NCI-H748 (cell line): ENCODE measurements around the gene PLA2G5.
"Not testable (repeated sequence)": the region's sequence is repeated elsewhere in the genome, so short reads cannot be mapped to it uniquely, and the experiment has no call there.

Experiments used
- DNase-seq: peaks from one replicate; lab custom pipeline; 2025; ENCODE audit not compliant: unreplicated experiment; lab: John Stamatoyannopoulos, UW

The PLA2G5 gene, protein sequence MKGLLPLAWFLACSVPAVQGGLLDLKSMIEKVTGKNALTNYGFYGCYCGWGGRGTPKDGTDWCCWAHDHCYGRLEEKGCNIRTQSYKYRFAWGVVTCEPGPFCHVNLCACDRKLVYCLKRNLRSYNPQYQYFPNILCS

DNA sequence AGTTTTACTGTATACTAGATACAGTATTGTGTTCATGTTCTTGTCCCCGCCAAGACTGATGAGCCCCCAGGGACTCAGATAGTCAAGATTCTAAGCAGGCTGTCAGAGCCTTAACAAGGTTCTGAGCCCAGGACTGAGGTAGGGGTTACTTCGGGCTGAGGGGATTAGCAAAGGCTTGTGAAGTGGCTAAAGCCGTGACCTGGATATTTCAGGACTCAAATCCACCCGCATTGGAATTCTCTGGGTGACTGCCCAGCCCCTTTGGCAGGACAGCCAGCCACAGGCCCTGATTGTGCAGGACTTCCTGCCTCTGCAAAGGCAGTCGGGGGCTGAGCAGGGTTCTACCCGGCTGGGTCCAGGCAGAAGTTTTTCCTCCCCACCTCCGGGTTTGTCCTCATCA is at the start of gene PLA2G5:
Gene PLA2G5 (plus strand): TSS at position 321 of the 400 bp plus-strand sequence. CDS start 14,637 bp downstream, outside the sequence.
- DNase-seq: no peak

- no peak for DNase-seq
Observed at GRCh38 chr1:20028125-20028524, 41.9 kb upstream of the PLA2G5 start.

DNA sequence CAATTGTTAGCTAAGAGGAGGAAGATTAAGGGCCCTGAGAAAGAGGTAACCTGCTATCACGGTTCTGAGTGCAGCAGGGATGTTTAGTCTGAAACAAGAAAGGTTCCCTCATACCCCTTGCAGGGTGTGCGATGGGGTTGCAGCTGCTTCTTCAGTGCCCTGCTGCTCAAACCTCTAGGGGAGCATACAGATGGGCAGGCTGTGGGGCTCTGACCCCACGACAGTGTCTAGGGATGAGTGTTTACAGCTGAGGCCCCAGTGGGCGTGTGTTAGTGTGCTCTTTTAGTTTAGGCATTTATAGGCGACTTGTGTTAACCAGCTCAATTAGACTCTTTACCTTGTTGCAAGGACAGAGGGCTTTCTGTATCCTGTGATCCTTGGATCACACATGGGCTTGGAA is 41.3 kb upstream of the PLA2G5 start:
- no peak for DNase-seq

DNA sequence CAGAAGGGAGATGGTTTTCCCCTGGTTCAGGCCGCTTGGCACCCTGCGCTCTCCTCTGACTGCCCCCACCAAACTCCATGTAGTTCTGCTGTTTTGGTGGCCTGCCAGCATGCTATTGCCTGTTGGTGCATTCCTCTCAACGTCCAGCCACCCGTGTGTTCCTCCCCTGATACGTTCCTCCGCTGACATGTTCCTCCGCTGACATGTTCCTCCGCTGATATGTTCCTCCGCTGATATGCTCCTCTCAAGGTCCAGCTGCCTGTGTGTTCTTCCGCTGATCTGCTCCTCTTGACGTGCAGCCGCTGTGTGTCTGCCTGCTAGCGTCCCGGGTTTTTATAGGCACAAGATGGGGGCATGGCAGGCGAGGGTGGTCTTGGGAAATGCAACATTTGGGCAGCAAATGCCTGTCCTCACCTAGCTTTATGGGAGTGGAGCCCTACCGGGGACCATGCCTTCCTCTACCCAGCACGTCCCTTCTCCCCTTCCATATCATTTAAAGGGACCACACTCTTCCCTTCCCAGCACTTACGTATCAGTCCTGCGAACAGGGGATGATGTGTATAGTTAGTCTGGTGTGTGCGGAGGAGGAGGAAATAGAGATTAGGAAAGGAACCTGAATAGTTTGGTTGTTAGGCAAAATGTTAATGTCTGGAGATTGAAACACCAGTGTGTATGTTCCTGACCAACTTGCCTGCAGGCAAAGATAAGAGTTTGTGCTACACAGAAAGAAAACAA is 40.6 kb upstream of the PLA2G5 start:
- no peak for DNase-seq

GRCh38 chr1:20030436-20031151 is 39.4 kb upstream of the PLA2G5 start:
- DNase-seq: not testable (repeated sequence)

- no peak for DNase-seq
Observed at GRCh38 chr1:20031161-20031560, 38.8 kb upstream of the PLA2G5 start.

- no peak for DNase-seq
Observed at GRCh38 chr1:20031836-20032235, 38.2 kb upstream of the PLA2G5 start.

DNA sequence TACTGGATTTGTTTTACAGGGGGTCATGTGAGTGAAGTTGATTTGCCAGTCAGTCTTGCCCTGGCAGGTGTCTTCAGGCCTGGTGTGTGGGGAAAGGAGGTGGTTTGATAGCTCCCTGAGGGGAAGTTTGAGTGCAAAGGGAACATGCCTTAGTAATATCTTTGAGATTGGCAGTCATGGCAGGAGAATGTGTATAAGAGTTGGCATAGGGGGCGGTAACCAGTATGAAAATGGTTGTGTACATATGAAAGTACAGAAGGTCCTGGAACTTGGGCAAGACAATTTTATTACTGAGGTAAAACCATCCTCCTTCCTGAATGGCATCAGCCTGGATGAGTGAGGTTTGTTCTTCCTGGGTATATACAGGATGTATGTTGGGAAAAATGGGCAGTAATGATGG is 37.6 kb upstream of the PLA2G5 start:
- DNase-seq: no peak

- DNase-seq: no peak
Observed at GRCh38 chr1:20033420-20033819, 36.6 kb upstream of the PLA2G5 start.

GRCh38 chr1:20035114-20035513 is 34.9 kb upstream of the PLA2G5 start:
- no peak for DNase-seq

DNA sequence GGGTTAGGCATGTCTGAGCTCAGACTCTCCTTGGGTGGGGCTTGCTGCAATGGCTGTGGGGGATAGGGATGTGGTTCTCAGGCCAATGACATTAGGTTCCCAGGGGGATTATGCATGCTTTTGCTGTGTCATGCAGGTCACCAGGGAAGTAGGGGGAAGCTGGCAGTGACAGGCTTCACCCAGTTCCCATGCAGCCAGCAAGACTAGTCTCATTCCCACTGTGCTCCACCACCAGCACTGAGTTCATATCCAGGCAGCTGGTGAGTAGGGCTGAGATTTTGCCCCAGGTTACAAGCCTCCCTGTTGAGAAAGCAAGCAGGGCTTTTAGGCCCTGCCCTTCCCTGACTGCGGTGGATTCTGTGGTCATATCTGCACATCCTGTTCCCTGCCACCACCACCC is 32.1 kb upstream of the PLA2G5 start:
- no peak for DNase-seq

DNA sequence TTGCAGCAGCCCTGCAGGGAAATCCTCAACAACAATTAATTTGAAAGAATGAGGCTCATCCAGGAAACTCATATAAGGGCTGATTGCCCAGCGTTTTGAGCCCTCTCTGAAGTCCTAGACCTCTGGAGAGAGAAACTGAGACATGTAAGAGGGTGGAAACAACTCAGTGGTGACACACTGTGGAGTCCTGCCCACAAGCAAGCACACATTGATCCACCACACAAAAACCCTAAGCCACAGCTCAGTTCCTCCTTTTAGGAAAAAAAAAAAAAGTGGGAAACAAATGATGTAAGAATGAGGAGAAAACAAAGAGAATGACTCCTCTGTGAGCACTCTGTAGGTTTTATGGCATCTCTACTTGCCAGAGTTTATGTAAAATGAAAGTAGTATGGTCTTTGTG is 22.9 kb upstream of the PLA2G5 start:
- DNase-seq: no peak

- DNase-seq: no peak
Observed at GRCh38 chr1:20048563-20048962, 21.4 kb upstream of the PLA2G5 start.

- DNase-seq: not testable (repeated sequence)
Observed at GRCh38 chr1:20049056-20049798, 20.8 kb upstream of the PLA2G5 start.

- DNase-seq: no peak
Observed at GRCh38 chr1:20051218-20051829, 18.7 kb upstream of the PLA2G5 start.

- DNase-seq: no peak
Observed at GRCh38 chr1:20052386-20052785, 17.6 kb upstream of the PLA2G5 start.

- DNase-seq: no peak
Observed at GRCh38 chr1:20057886-20058420, 12.0 kb upstream of the PLA2G5 start.

DNA sequence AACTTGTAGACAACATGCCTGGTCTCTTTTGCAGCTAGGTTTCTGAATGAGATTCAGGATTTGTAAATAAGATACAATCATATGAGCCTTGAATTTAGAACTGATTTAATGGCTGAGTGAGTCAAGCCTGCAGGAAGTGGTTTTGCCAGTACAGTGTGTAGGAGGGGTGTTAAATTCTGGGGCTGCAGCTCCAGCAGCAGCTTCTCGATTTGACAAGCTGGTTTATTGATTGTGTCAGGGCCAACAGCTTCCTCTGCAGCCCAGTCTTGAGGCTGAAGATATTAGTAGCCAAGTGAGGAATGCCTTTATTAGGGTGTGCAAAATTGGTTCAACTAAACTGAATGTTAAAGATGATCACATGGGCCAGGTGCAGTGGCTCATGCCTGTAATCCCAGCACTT is 11.5 kb upstream of the PLA2G5 start:
- no peak for DNase-seq

- DNase-seq: no peak
Observed at GRCh38 chr1:20059847-20060246, 10.1 kb upstream of the PLA2G5 start.

DNA sequence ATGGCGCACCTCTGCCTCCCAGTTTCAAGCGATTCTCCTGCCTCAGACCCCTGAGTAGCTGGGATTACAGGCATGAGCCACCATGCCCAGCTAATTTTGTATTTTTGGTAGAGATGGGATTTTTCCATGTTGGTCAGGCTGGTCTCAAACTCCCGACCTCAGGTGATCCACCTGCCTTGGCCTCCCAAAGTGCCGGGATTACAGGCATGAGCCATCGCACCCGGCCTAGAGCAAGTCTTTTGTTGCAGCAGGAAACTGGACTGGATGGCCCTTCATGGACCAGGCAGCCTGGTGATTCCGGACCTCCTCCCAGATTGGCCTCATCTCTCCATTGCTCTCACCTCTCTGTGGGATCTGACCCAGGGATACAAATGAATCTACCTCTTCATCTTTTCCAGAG is 9.2 kb upstream of the PLA2G5 start:
- not testable (repeated sequence) for DNase-seq

GRCh38 chr1:20061866-20062265 is 8.1 kb upstream of the PLA2G5 start:
- DNase-seq: no peak
